GM18517 (cell line): ENCODE measurements around the gene RBM4B.

Experiments
- ATAC-seq: cut with Tn5 transposase; IDR thresholded peaks from one replicate; pipeline ENCODE4 v1.9.1; 2021; ENCODE audit warnings: mild to moderate bottlenecking, moderate library complexity; ENCODE audit not compliant: unreplicated experiment

RBM4B gene

GRCh38 chr11:66688561-66689534 lies 11.2 kb upstream of the RBM4B start:
- ATAC-seq = no peak

GRCh38 chr11:66687831-66688281 lies 10.2 kb upstream of the RBM4B start:
- no peak for ATAC-seq

GRCh38 chr11:66686801-66687750 lies 9.4 kb upstream of the RBM4B start:
- no peak for ATAC-seq

GRCh38 chr11:66686100-66686785 lies 8.6 kb upstream of the RBM4B start:
- ATAC-seq = no peak

- ATAC-seq = no peak
Measured at GRCh38 chr11:66685276-66686099, 7.8 kb upstream of the RBM4B start.

- no peak for ATAC-seq
Measured at GRCh38 chr11:66684635-66685034, 6.9 kb upstream of the RBM4B start.

GRCh38 chr11:66683877-66684276 lies 6.2 kb upstream of the RBM4B start:
- no peak for ATAC-seq

GRCh38 chr11:66680966-66681645 lies 3.4 kb upstream of the RBM4B start:
- no peak for ATAC-seq

GRCh38 chr11:66676931-66677598 lies 622 bp downstream of the RBM4B start:
- no peak for ATAC-seq

GRCh38 chr11:66676282-66676919 lies 1.3 kb downstream of the RBM4B start:
- no peak for ATAC-seq

GRCh38 chr11:66674964-66675602 lies 2.6 kb downstream of the RBM4B start:
- ATAC-seq = no peak

GRCh38 chr11:66670816-66671215 lies 6.9 kb downstream of the RBM4B start:
- no peak for ATAC-seq

GRCh38 chr11:66665369-66665768 lies 12.3 kb downstream of the RBM4B start:
- no peak for ATAC-seq

GRCh38 chr11:66663741-66664296 lies 13.9 kb downstream of the RBM4B start:
- no peak for ATAC-seq

GRCh38 chr11:66659763-66660162 lies 17.9 kb downstream of the RBM4B start:
- no peak for ATAC-seq

- ATAC-seq = no peak
Measured at GRCh38 chr11:66653123-66653522, 24.6 kb downstream of the RBM4B start.

- ATAC-seq = no peak
Measured at GRCh38 chr11:66652651-66653050, 25.0 kb downstream of the RBM4B start.

GRCh38 chr11:66651016-66651415 lies 26.7 kb downstream of the RBM4B start:
- ATAC-seq = no peak
